Erythroblast (primary cell): ENCODE results near the gene UGT1A1.

Experiments used
- GATA1 ChIP-seq: IDR thresholded peaks from 2 replicates; pipeline ENCODE4 v1.6.1; 2011; ENCODE audit warnings: low read depth, mild to moderate bottlenecking, control low read depth, low read length, moderate library complexity
- POLR2A ChIP-seq: IDR thresholded peaks from 2 replicates; pipeline ENCODE4 v1.6.1; 2011; ENCODE audit warnings: mild to moderate bottlenecking, low read length

DNA sequence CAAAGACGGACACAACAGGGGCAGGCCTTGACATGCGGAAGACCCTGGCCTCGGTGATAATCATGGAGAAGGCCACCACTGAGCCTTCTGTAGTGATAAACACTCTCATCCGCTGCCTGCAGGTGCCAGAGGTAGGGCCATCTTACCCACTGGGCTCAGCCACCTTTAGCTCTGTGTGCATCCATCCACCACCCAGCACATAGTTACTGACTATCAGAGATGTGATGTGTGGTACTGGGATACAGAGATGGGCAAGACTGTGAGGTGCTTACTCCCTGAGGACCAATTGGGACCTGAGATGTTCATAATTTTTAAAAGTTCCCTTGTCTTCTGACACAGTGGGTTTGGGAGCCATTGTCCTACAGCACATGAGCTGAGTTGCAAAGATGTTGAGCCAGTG, 19.7 kb downstream of the UGT1A1 start:
- TF ChIP-seq POLR2A, result no peak
- TF ChIP-seq GATA1, result no peak
